ENCODE measurements around the gene TMPO. TPM values are rescaled to one million over a fixed set of nuclear protein-coding genes. Genes with fewer than 3 reads are reported as not detected.

Gene TMPO
- total RNA-seq, 4 donors from 2014 or later, result 27.6 to 47.1 (median 37.7) TPM

- no peak for TF ChIP-seq CTCF (IDR thresholded peaks at IDR 0.05; ENCODE audit: low read depth)
Observed at GRCh38 chr12:98582093-98582492, 66.7 kb downstream of the TMPO start.

GRCh38 chr12:98587084-98587483, 71.7 kb downstream of the TMPO start:
- TF ChIP-seq CTCF (IDR thresholded peaks at IDR 0.05; ENCODE audit: low read depth), result no peak

- TF ChIP-seq CTCF (IDR thresholded peaks at IDR 0.05; ENCODE audit: low read depth), result no peak
Observed at GRCh38 chr12:98591209-98591608, 75.8 kb downstream of the TMPO start.

- TF ChIP-seq CTCF (IDR thresholded peaks at IDR 0.05; ENCODE audit: low read depth), result no peak
Observed at GRCh38 chr12:98592825-98593322, 77.5 kb downstream of the TMPO start.

GRCh38 chr12:98593351-98594049, 78.1 kb downstream of the TMPO start, which contains the start of gene SLC25A3:
Gene SLC25A3 (plus strand): TSS chr12:98593686. CDS start chr12:98593979, 293 bp downstream.
- no peak for TF ChIP-seq CTCF (IDR thresholded peaks at IDR 0.05; ENCODE audit: low read depth)

- TF ChIP-seq CTCF (IDR thresholded peaks at IDR 0.05; ENCODE audit: low read depth), result no peak
Observed at GRCh38 chr12:98594050-98594835, 78.9 kb downstream of the TMPO start.
